Nucleus accumbens (tissue), 56 donors: Measurements from ENCODE around the gene LRRC52.
A peak's percentile ranks its signal among the peaks of the same experiment; 100 is the strongest.

Experiments used
- DNase-seq, 56 donors: peaks; one replicate each; lab custom pipeline; 2025; lab: John Stamatoyannopoulos, UW

LRRC52 gene

GRCh38 chr1:165536016-165536415 is 7.8 kb upstream of the LRRC52 start:
- no peak for DNase-seq

- peak in 1 of 56 donors; percentile 29 for DNase-seq
Measured at GRCh38 chr1:165537356-165538109, 6.3 kb upstream of the LRRC52 start.

GRCh38 chr1:165539306-165539705 is 4.5 kb upstream of the LRRC52 start:
- no peak for DNase-seq

- no peak for DNase-seq
Measured at GRCh38 chr1:165539908-165540307, 3.9 kb upstream of the LRRC52 start.

GRCh38 chr1:165542015-165542631 is 1.7 kb upstream of the LRRC52 start:
- no peak for DNase-seq

GRCh38 chr1:165542647-165543046 is 1.2 kb upstream of the LRRC52 start:
- DNase-seq, result no peak

- no peak for DNase-seq
Measured at GRCh38 chr1:165544996-165545395, 1.2 kb downstream of the LRRC52 start.

GRCh38 chr1:165545974-165546373 is 2.2 kb downstream of the LRRC52 start:
- DNase-seq, result no peak

GRCh38 chr1:165549973-165550372 is 6.2 kb downstream of the LRRC52 start:
- no peak for DNase-seq

- DNase-seq, result no peak
Measured at GRCh38 chr1:165551469-165551868, 7.7 kb downstream of the LRRC52 start.

GRCh38 chr1:165560883-165561656 is 17.3 kb downstream of the LRRC52 start:
- DNase-seq, result peak in 6 of 56 donors; percentile 3 to 28 (median 15)

- no peak for DNase-seq
Measured at GRCh38 chr1:165562571-165562970, 18.8 kb downstream of the LRRC52 start.

GRCh38 chr1:165563551-165563950 is 19.8 kb downstream of the LRRC52 start:
- no peak for DNase-seq

GRCh38 chr1:165564561-165564960 is 20.8 kb downstream of the LRRC52 start:
- DNase-seq, result no peak

GRCh38 chr1:165565751-165566490 is 22.1 kb downstream of the LRRC52 start:
- no peak for DNase-seq

GRCh38 chr1:165570078-165570477 is 26.3 kb downstream of the LRRC52 start:
- DNase-seq, result no peak

GRCh38 chr1:165573787-165574186 is 30.0 kb downstream of the LRRC52 start:
- no peak for DNase-seq

GRCh38 chr1:165574295-165574694 is 30.5 kb downstream of the LRRC52 start:
- DNase-seq, result no peak

- DNase-seq, result no peak
Measured at GRCh38 chr1:165575468-165576099, 31.8 kb downstream of the LRRC52 start.

- DNase-seq, result no peak
Measured at GRCh38 chr1:165576536-165576935, 32.7 kb downstream of the LRRC52 start.
